ENCODE results near the gene KRTAP26-1.

Gene KRTAP26-1

GRCh38 chr21:30271611-30272010 lies 48.5 kb downstream of the KRTAP26-1 start:
- no peak for DNase-seq (ENCODE audit: low read depth, low spot score)

DNA sequence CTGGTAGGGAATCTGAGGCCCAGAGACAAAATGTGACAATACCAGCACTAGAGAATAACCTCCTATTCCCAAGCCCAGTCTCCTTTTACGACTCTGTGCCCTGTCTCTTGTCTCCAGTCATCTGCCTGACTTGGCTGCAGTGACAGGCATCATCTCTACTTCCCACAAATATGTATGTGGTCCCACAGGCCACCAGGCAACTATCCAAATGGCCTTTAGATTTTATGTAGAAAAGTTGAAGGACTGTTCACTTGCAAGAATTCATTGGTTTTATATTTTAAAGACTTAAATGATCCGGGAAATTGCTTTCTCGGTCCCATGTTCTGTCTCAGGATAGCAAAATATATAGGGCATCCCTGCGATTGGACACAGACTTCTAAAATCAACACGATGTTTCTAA lies 49.0 kb downstream of the KRTAP26-1 start:
- no peak for DNase-seq (ENCODE audit: low read depth, low spot score)

- DNase-seq (ENCODE audit: low read depth, low spot score) = no peak
Observed at GRCh38 chr21:30269803-30270530, 50.1 kb downstream of the KRTAP26-1 start.

Data from activated naive CD8-positive, alpha-beta T cell treated with anti-CD3 and anti-CD28 coated beads, Interleukin-2, amount 50 U/mL, for 16 hours (primary cell).